GM19239 (cell line): ENCODE data around the gene SGCA.

Experiments
- DNase-seq: peaks from one replicate; pipeline ENCODE4 v3.0.0; 2011; ENCODE audit warnings: low spot score; ENCODE audit not compliant: insufficient read length
- FAIRE-seq: peaks from 2 replicates; lab custom pipeline; 2011; peaks lifted over from hg19 to GRCh38; lab: Jason Lieb, UNC

The SGCA gene

GRCh38 chr17:50133769-50134099 is 32.1 kb upstream of the SGCA start:
- no peak for DNase-seq
- FAIRE-seq, result no peak

GRCh38 chr17:50134206-50135110 is 31.3 kb upstream of the SGCA start:
- no peak for FAIRE-seq
- DNase-seq, result no peak

- DNase-seq (no peak), FAIRE-seq (no peak)
Measured at GRCh38 chr17:50135316-50136095, 30.3 kb upstream of the SGCA start.

- FAIRE-seq (no peak), DNase-seq (no peak)
Measured at GRCh38 chr17:50136096-50136687, 29.6 kb upstream of the SGCA start.

- DNase-seq (no peak), FAIRE-seq (no peak)
Measured at GRCh38 chr17:50137042-50137441, 28.8 kb upstream of the SGCA start.

DNA sequence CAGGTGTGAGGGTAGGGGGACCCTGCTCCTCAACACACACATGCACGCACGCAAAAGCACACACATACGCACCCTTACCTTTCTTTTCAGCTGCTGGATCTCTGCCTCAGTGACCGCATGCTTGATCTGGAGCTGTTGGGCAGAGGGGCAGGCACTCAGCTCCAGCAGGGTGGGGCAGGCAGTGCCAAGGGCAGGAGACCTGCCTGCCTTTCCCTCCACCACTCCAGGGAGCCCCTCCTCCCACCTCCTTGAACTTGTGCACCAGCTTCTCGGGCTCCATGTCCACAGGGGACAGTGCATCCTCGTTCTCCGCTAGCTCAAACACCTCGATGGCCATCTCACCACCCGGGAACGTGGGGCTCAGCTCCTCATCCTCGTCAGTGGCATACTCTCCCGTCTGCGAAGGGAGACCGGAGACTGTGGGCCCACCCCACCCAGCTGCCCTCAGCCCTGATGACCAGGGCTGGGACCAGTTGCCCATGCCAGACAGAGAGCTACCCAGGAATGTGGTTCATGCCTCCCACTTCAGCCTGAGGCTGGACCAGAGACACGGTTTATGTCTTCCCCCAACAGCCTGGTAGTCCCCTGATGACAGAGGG is 26.5 kb upstream of the SGCA start:
- DNase-seq (no peak), FAIRE-seq (no peak)

DNA sequence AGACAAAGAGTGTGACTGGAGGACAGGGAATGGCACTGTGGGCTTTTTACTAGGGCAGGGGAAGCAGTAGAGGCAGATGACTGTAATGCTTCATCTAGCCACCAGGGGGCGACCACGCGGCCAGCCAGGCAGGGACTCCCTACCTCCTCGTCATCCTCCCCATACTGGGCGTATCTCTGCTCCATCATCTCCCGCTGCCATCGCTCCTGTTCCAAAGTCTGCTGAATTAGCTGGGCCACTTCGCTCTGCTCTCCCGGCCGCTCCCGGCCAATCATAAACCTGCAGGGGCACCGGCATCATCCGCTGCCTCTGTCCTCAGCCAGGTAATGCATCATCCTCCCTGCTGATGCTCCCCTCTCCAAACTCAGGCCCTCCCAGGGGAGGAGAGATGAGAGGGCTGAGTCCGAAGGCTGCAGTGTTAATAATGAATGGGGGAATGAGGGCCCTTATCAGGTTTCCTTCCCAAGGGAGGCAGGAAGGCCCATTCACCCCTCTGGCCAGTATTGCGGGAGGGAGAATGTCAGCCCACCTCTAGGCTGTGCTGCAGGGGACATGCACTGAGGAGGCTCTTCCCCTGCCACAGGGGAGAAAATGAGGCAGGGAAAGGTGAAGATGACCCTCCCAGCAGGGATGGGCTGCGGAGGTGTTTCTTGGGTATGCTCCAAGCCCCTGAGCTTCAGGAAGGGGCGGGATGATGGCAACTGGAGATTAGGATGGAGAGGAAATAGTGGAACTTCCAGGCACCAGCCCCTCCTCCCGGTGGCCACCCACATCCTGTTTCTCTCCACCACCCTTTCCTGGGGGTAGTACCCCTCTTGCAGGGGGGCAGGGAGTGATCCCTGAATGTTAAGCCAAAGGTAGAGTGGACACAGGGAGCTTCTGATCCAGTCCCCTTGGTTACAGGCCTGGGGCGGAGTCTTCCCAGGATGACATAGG is 25.6 kb upstream of the SGCA start:
- DNase-seq (peak; percentile 90), FAIRE-seq (peak; percentile 94)

GRCh38 chr17:50141026-50141744 is 24.6 kb upstream of the SGCA start:
- no peak for FAIRE-seq
- no peak for DNase-seq

DNA sequence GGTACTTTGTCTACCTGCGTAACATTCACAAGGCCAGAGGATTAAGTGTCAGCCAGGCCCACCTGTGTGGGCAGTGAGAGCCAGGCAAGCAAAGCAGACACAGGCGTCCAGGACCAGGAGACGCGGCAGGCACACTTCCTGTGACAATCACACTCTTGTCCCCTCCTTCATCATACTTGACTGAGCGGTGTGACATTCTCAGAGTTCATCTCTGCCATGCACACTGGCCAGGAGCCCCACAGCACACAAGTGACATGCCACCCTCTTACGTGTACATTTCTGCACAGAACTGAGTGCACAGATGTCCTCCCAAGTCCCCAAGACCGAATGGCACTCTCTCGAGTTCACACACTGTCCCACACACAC is 24.1 kb upstream of the SGCA start:
- no peak for FAIRE-seq
- no peak for DNase-seq

GRCh38 chr17:50143461-50144176 is 22.2 kb upstream of the SGCA start:
- DNase-seq (no peak), FAIRE-seq (no peak)

GRCh38 chr17:50144355-50144754 is 21.4 kb upstream of the SGCA start:
- DNase-seq (no peak), FAIRE-seq (no peak)

DNA sequence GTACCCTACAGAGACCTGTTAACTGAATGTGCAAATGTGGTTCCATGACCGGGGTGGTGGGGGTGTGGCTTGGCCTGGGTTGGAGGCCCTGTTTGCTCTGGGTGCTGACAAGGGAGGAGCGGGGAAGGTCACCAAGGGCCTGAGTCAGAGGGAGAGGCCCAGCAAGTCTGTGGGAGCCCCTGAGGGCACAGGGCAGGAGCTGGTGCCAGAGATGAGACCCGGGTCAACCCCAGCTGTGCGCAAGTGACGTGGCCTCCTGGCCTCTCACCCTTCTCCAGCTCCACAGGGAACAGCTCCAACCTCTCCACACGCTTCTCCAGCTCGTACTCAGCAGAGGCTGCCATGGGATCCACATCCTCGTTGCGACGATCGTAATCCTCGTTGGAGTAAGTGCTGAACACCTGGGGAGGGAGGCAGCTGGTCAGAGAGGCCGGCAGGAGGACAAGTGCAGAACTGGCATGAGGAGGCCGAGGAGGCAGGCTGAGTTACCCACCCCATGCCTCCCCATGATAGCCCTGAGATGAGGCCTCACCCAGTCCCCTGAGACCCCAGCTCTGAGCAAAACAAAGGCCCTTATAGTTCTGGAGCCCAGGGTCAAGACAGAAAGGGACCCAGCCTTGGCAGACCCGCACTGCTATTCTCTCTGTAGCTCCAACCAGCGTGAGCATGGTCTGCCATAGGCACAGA is 20.8 kb upstream of the SGCA start:
- FAIRE-seq (no peak), DNase-seq (no peak)

DNA sequence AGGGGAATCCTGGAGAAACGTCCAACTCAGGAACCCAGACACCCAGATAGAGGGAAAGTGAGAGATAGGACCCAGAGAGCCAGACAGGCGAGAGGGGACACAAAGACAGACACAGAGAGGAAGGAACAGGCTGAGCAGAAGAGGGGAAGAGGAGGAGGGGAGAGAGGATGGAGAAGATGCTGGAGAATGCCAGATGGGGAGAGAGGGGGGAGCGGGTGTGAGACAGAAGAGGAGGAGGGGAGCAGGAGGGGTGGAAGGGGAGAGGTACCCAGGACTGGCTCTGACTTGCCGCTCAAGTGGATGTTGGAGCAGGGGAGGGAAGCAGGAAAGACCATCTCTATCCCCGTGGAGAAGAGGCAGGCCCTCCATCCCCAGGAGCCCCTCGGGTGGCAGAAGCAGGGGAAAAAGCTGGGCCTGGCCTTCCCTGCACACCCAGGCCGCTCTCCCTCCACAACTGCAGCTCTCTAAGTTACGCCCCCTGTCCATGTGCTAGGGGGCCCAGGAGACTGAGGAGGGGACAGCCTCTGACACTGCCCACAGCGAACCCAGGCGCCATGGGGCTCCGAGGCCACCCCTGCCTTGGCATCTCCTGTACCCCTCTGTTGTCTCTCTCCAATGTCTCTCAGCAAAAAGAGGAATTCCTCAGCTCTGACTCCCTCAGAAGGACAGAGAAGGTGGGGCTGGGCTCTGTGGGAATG is 20.1 kb upstream of the SGCA start:
- no peak for FAIRE-seq

GRCh38 chr17:50146230-50146926 is 19.4 kb upstream of the SGCA start:
- DNase-seq (no peak), FAIRE-seq (no peak)

More for the DNA sequence above, 20.1 kb upstream of the SGCA start:
- no peak for DNase-seq

DNA sequence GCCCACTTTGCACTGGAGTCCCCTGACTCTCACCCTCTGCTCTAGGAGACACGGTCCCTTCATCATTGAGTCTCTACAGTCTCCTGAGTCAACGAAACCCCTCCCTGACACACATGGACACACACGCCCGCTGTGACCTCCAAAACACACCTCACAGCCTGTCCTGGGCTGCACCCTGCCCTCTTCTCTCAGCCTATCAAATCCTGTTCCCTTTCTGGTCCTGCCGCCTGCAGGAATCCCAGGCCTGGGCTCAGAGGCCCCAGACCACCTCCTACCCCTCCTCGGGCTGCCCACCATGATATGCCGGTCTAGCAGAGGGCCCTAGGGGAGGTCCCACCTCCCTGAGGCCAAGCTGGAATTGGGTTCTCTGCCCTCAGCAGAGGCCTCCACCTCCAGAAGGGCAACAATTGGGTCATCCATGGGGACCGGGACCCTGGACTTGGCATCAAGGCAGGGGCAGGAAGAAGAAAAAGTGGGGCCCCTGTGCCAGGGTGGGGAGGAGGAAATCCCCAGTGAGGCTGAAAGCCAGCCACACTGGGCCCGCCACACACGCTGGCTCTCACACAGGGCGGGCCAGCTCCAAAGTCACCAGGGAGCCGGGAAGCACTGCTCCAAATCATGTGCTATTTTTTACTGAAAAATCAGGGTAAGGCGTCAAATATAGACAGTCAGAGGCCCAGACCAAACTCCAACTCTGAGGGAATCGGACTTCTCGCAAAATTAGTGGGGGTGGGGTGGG is 18.7 kb upstream of the SGCA start:
- DNase-seq, result no peak
- peak; percentile 70 for FAIRE-seq

DNA sequence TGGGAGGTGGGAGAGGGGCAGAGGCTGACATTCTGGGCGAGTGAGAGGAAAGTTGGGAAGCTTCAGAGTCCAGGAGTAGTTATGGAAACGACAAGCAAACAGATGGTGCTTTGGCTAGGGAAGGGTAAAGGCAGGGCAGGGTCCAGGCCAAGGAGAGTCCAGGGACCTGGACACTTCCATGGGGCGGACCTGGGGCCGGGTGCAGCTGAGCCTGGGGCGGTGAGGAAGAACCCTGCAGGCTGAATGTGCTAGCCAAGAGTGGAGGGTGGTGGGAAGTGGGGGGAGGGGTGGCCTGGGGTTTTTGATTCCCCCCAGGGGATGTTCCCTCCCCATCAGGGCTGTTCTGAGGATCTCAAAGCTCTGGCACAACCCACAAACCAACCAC is 18.0 kb upstream of the SGCA start:
- DNase-seq, result no peak
- peak; percentile 49 for FAIRE-seq
